ENCODE data around the gene ADAT1.

ADAT1 gene, protein sequence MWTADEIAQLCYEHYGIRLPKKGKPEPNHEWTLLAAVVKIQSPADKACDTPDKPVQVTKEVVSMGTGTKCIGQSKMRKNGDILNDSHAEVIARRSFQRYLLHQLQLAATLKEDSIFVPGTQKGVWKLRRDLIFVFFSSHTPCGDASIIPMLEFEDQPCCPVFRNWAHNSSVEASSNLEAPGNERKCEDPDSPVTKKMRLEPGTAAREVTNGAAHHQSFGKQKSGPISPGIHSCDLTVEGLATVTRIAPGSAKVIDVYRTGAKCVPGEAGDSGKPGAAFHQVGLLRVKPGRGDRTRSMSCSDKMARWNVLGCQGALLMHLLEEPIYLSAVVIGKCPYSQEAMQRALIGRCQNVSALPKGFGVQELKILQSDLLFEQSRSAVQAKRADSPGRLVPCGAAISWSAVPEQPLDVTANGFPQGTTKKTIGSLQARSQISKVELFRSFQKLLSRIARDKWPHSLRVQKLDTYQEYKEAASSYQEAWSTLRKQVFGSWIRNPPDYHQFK

GRCh38 chr16:75622761-75623605 is at the start of gene ADAT1:
Gene ADAT1 (minus strand): TSS chr16:75623281. CDS start chr16:75620799, 2,482 bp downstream.
- peak; percentile 97 for DNase-seq (ENCODE audit: low read depth)

- DNase-seq (ENCODE audit: low read depth) = no peak
Measured at GRCh38 chr16:75667503-75667902, 44.4 kb upstream of the ADAT1 start.

GRCh38 chr16:75660726-75661302 is 37.7 kb upstream of the ADAT1 start:
- DNase-seq (ENCODE audit: low read depth) = no peak

DNA sequence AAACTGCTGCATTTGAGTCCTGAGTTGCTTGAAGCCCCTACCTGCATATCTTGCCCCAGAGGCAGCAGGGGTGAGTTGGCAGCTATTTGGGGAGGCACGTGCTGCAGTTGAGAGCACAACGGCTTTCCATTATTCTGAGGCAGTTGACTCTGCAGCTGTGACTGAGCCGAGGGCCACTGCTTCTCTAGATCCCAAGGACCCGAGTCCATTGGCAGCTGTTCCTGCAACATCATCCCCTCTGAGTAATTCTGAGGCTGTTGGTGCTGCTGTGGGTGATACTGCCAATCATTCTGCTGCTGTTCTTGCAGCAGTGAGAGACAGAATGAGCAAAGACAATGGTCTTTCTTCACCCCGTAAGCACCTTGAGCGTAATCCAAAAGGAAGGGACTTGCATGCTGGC is 37.2 kb upstream of the ADAT1 start:
- DNase-seq (ENCODE audit: low read depth) = no peak

DNA sequence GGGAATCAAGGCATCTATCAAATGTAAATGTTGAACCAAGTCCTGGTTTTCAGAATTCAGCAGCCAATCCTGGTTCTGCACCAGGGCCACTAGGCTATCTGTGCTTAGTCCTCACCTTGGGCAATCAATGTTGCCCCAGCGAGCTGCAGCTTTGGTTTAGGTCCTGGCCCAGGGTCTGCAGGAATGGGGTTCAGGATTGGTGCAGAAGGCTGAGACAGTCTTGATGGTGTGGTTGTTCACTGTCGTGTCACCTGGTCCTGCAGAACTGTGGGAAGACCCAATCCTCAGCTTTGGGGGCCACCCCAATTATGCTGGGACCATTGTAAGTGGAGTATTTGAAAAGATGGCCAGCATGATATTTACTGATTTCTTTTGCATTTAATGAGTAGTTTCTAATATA is 35.1 kb upstream of the ADAT1 start:
- DNase-seq (ENCODE audit: low read depth) = no peak

DNA sequence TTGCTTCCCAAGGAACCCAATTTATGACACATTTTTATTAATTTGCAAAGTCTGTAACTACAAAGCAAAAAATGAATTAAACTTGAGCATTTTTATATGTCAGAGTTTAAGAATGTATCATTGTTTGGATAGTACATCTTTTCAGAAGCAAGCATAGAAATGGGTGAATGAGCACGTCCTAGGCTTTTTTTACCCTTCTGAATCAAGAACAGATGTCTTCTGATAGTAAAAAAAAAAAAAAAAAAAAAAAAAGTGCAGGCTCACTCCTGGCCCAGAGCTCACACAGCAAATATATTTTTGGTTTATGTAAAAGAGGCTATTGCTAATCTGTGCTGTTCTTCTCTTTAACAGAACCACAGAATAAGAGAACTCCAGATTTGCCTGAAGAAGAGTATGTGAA is 30.8 kb upstream of the ADAT1 start:
- DNase-seq (ENCODE audit: low read depth) = peak; percentile 83

GRCh38 chr16:75648265-75649076 is 25.4 kb upstream of the ADAT1 start:
- peak; percentile 63 for DNase-seq (ENCODE audit: low read depth)

GRCh38 chr16:75647492-75648264 is 24.6 kb upstream of the ADAT1 start, which contains the start of the genes KARS1 and TERF2IP:
Gene KARS1 (minus strand): TSS chr16:75647665. CDS start chr16:75647639, 26 bp downstream.
Gene TERF2IP (plus strand): TSS chr16:75647773. CDS start chr16:75647883, 110 bp downstream.
- peak; percentile 92 for DNase-seq (ENCODE audit: low read depth)

- DNase-seq (ENCODE audit: low read depth) = no peak
Measured at GRCh38 chr16:75647112-75647491, 24.0 kb upstream of the ADAT1 start.

GRCh38 chr16:75644240-75645012 is 21.3 kb upstream of the ADAT1 start:
- no peak for DNase-seq (ENCODE audit: low read depth)

- DNase-seq (ENCODE audit: low read depth) = no peak
Measured at GRCh38 chr16:75640598-75640997, 17.5 kb upstream of the ADAT1 start.

DNA sequence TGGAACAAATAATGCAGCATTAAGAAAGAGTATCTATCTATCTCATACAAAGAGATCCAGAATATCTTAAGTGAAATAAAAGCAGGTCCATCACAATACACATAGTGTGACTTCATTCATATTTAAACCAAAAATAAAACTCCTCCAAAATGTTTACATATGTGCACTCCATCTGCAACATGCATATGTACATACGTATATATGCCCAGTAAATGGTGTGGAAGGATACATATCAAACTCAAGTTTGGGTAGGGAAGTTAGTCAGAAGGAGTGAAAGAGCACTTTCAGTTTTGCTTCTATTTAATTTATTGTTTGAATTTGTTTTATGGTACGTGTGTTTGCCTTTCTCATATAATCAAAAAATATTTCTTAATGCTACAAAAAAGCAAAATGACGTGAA is 12.0 kb upstream of the ADAT1 start:
- DNase-seq (ENCODE audit: low read depth) = no peak

DNA sequence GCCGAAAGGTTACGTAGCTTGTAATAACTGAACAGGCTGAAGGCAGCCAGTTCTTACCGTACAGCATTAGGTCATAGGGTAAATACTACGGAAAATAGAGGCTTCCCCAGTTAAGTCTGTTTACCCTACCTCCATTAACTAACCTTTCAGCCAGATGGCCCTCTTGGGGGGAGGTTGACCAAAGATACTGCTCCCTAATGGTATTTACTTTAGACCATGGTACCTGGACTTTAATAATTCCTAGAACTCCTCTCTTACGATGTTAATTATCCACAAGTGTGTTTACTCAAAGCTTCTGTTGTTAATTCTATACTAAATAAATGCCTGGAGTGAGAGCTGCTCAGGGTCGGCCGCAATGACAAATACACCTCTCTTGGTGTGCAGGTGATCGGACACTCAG is 9.8 kb upstream of the ADAT1 start:
- DNase-seq (ENCODE audit: low read depth) = no peak

DNA sequence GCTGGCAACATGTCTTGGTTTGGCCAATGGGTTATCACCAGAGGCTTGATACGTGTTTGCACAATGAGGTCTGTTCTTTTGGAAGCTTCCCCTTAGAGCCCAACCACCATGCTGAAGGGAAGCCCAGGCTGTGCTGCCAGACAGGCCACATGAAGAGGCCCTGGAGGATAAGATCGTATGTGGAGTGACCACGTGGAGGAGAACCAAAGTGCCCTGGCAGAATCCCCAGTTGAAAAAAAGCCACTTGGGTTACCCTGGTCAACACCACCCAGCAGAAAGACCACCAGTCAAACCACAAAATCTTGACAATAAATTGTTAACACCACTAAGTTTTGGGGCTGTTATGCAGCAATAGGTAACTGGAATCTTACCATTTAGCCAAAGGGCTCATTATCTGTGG is 7.0 kb upstream of the ADAT1 start:
- DNase-seq (ENCODE audit: low read depth) = no peak

DNA sequence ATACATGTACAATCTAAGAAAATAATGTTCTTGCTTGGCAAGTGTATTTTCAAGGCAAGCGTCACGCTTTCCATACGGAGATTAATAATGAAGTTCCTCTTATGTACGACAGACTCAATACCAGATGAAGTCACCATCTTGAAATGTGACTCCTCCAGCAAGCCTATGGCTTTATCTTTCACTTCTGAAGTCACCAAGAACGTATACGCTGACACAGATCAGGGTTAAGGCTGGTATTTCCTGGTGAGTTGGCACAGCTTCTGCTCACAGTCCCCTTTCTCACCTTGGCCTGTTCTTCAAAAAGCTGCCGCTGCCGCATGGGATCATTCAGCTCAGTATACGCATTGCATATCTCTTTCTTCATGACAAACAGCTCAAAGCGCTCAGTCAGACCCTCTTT is 6.1 kb upstream of the ADAT1 start:
- no peak for DNase-seq (ENCODE audit: low read depth)

DNA sequence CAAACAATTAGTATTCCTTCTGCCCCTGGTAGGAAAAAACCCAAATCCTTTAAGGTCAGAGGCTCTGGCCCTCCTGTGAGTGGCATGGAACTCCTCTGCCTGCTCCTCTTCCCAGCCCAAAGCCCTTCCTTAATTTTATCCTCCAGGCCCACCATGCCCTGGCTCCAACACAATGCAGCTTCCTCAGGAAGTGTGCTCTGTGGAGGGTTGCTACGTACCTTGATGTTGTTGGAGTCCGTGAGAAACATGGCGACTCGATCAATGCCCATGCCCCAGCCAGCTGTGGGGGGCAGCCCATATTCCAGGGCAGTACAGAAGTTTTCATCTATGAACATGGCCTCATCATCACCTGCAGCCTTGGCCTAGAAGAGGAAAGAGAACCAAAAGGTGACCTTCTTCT is 5.3 kb upstream of the ADAT1 start:
- DNase-seq (ENCODE audit: low read depth) = no peak

- no peak for DNase-seq (ENCODE audit: low read depth)
Measured at GRCh38 chr16:75627851-75628250, 4.8 kb upstream of the ADAT1 start.

GRCh38 chr16:75626806-75627205 is 3.7 kb upstream of the ADAT1 start:
- no peak for DNase-seq (ENCODE audit: low read depth)

DNA sequence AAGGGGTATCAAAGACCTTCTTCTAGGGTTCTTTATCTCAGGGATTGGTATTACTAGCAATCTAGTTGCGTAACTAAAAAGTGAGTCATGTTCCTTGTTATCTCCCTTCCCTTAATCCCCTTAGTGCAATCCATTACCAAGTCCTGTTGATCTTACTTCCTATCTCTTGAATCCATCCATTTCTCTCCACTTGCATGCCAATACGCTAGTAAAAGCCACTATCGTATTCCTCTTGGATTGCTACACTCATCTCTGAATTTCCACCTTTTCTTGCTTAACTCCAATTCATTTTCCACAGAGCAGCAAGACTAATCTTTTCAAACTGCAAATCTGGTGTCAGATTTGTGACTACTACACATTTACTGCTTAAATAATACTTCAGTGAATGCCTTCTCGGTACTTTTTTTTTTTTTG is 1.8 kb upstream of the ADAT1 start:
- DNase-seq (ENCODE audit: low read depth) = no peak

- DNase-seq (ENCODE audit: low read depth) = no peak
Measured at GRCh38 chr16:75621170-75621477, 2.0 kb downstream of the ADAT1 start.

All from fibroblast of gingiva (primary cell).